HL-60 (cell line): ENCODE measurements around the gene PRICKLE2.

Experiments used
- DNase-seq, 2 experiments: peaks; one replicate each; pipeline ENCODE4 v3.0.0-alpha.2; 2010 to 2020; ENCODE audit warnings: low read depth in 1 of 2, low spot score in 1 of 2
- H3K27ac ChIP-seq: fragments of 250-450 bp; sonication (Bioruptor Pico); replicated peaks from 2 replicates; pipeline ENCODE4 v1.5.1; 2020; ENCODE audit warnings: mild to moderate bottlenecking, moderate library complexity
- H3K27me3 ChIP-seq: fragments of 250-450 bp; sonication (Bioruptor Pico); 2 replicates; pipeline ENCODE4 v1.5.1; 2021; ENCODE audit warnings: mild to moderate bottlenecking, moderate library complexity; ENCODE audit not compliant: insufficient read depth, poor library complexity, severe bottlenecking
- H3K4me3 ChIP-seq: replicated peaks from 2 replicates; pipeline ENCODE4 v1.5.1; 2011; ENCODE audit warnings: mild to moderate bottlenecking, control low read depth, low read length; ENCODE audit not compliant: insufficient read depth
- GABPA ChIP-seq: IDR thresholded peaks from 2 replicates; pipeline ENCODE4 v1.6.1; 2012; ENCODE audit warnings: low read depth
- POLR2AphosphoS5 ChIP-seq: IDR thresholded peaks from 2 replicates; pipeline ENCODE4 v1.6.1; 2012; ENCODE audit warnings: low read depth
- SPI1 ChIP-seq: IDR thresholded peaks from 2 replicates; pipeline ENCODE4 v1.6.1; 2012; ENCODE audit warnings: low read depth, mild to moderate bottlenecking, borderline replicate concordance
- TF ChIP-seq, protein P1 (sequence below): IDR thresholded peaks from 2 replicates; pipeline ENCODE4 v1.6.1; 2012; ENCODE audit warnings: low read depth; ENCODE audit not compliant: insufficient replicate concordance
- TF ChIP-seq, protein P2 (sequence below): IDR thresholded peaks from one replicate; pipeline ENCODE4 v1.5.1; 2011; ENCODE audit warnings: low read length, control low read depth, inconsistent platforms; ENCODE audit not compliant: insufficient read depth

Gene PRICKLE2

DNA sequence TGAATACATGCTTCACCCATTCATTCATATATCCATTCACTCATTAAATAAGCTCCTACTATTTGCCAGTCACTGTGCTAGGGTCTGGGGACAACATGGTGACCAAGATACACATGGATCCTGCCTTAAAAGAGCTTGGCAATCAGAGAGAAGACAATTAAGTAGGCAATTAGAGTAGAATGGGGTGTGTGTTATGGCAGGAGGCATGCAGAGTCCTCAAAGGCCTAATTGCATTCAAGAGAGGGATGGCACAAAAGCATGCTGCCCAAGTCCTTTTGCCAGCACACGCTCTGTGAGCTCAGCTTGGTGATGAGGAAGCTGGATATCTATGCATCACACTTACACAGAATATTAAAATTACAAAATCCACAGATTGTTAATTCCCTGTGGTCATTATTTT, 2.8 kb upstream of the PRICKLE2 start:
- H3K27me3 ChIP-seq: no peaks in the 10 kb centered on the region

DNA sequence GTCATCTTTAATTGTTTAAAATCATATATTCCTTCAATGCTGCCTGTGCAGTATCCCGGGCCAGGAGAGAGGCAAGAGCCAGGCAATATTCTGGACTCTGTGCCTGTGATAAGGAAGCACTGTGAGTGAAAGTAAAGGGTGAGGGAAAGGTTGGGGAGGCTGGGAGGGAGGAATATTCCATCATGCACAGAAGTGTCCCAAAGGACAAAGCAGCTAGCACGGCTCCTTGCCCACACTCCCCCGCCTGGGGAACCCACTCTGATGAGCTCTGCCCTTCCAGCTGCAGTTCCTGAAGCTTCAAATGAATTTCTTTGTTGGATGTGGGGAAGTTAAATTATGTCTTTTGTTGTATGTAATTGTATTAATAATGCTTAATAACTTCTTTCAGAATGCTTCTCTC, 1.5 kb upstream of the PRICKLE2 start:
- no peaks in the 10 kb centered on the region for H3K27me3 ChIP-seq
- no peak overlapping the region for H3K4me3 ChIP-seq
- no peak overlapping the region for H3K27ac ChIP-seq
- TF ChIP-seq, protein P1, sequence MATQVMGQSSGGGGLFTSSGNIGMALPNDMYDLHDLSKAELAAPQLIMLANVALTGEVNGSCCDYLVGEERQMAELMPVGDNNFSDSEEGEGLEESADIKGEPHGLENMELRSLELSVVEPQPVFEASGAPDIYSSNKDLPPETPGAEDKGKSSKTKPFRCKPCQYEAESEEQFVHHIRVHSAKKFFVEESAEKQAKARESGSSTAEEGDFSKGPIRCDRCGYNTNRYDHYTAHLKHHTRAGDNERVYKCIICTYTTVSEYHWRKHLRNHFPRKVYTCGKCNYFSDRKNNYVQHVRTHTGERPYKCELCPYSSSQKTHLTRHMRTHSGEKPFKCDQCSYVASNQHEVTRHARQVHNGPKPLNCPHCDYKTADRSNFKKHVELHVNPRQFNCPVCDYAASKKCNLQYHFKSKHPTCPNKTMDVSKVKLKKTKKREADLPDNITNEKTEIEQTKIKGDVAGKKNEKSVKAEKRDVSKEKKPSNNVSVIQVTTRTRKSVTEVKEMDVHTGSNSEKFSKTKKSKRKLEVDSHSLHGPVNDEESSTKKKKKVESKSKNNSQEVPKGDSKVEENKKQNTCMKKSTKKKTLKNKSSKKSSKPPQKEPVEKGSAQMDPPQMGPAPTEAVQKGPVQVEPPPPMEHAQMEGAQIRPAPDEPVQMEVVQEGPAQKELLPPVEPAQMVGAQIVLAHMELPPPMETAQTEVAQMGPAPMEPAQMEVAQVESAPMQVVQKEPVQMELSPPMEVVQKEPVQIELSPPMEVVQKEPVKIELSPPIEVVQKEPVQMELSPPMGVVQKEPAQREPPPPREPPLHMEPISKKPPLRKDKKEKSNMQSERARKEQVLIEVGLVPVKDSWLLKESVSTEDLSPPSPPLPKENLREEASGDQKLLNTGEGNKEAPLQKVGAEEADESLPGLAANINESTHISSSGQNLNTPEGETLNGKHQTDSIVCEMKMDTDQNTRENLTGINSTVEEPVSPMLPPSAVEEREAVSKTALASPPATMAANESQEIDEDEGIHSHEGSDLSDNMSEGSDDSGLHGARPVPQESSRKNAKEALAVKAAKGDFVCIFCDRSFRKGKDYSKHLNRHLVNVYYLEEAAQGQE: no peak
- TF ChIP-seq, protein P2, sequence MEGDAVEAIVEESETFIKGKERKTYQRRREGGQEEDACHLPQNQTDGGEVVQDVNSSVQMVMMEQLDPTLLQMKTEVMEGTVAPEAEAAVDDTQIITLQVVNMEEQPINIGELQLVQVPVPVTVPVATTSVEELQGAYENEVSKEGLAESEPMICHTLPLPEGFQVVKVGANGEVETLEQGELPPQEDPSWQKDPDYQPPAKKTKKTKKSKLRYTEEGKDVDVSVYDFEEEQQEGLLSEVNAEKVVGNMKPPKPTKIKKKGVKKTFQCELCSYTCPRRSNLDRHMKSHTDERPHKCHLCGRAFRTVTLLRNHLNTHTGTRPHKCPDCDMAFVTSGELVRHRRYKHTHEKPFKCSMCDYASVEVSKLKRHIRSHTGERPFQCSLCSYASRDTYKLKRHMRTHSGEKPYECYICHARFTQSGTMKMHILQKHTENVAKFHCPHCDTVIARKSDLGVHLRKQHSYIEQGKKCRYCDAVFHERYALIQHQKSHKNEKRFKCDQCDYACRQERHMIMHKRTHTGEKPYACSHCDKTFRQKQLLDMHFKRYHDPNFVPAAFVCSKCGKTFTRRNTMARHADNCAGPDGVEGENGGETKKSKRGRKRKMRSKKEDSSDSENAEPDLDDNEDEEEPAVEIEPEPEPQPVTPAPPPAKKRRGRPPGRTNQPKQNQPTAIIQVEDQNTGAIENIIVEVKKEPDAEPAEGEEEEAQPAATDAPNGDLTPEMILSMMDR: no peak
- no peak for TF ChIP-seq SPI1
- TF ChIP-seq POLR2AphosphoS5: no peak
- TF ChIP-seq GABPA: no peak
- no peak for DNase-seq

More for the DNA sequence above, 2.8 kb upstream of the PRICKLE2 start:
- TF ChIP-seq, protein P1: no peak
- TF ChIP-seq GABPA (no peak), POLR2AphosphoS5 (no peak), SPI1 (no peak)
- TF ChIP-seq, protein P2: no peak
- DNase-seq: no peak
- H3K4me3 ChIP-seq: no peak overlapping the region
- no peak overlapping the region for H3K27ac ChIP-seq

DNA sequence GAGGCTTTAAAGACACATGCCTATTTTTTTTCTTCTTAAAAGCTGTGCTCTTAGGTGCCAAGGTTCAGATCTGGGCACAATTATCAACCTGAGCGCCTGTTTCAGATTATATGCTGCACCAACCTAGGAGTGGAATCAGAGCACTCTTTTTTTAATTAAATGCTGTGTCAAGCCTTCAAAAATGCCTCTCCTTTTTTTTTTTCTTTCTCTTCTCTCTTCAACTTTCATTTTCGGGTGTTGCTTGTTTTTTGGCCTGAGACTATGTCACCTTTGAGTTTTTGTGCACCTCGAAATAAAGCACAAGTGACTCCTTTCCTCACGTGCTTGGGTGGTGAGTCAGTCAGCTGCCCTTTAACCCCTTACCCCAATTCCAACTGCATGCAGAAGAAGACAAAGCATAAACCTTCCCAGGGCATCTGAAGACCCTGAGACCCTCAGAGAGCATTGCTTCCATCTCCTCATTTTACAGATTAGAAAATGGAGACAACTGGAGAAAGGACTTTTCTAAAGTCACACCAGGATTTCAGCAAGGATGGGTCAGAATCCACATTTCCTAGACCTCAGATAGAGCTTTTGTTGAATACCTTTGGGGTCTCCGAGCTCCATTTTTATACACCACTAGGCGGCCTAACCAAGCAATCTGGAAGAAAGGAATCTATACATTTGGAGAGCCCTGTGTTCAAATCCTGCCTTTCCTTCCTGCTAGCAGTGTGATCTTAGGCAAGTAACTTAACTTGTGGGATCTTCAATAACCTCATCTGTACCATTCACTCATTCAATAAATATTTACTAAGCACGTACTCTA, 631 bp upstream of the PRICKLE2 start:
- Histone ChIP-seq H3K4me3 (no peak overlapping the region), H3K27me3 (no peaks in the 10 kb centered on the region), H3K27ac (no peak overlapping the region)
- TF ChIP-seq SPI1 (no peak), POLR2AphosphoS5 (no peak), GABPA (no peak)
- TF ChIP-seq, protein P1: no peak
- TF ChIP-seq, protein P2: no peak
- DNase-seq: no peak
